ENCODE measurements around the gene OR52N4. TPM values are rescaled to one million over a fixed set of nuclear protein-coding genes. Genes with fewer than 3 reads are reported as not detected.
"Not testable (repeated sequence)": the region's sequence is repeated elsewhere in the genome, so short reads cannot be mapped to it uniquely, and the experiment has no call there.

OR52N4 gene
- total RNA-seq = not detected in 2 replicates

DNA sequence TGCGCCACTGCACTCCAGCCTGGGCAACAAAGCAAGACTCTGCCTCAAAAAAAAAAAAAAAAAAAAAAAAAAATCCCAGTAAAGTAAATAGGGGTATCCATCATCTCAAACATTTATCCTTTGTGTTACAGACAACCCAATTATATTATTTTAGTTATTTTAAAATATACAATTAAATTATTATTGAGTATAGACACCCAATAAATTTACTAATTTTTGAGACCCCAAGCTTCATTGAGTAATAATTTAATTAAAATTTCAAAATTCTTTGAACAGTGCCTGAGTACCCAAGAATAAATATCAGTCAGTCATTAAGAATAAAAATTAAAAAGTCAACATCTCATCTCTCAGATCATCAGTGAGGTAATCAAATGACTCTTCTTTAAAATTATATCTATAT is at the start of gene OR52N4:
Gene OR52N4 (plus strand): TSS at position 301 of the 400 bp plus-strand sequence. CDS start 498 bp downstream, outside the sequence.
- H3K4me3 Mint-ChIP-seq (ENCODE audit: low read depth) = no peak within 1 kb of the TSS
- no peak for DNase-seq (ENCODE audit: low spot score)
- intact Hi-C loops (cut with micrococcal nuclease) = no loop called here
- H3K27ac Mint-ChIP-seq = no peak within 1 kb of the TSS
- H3K36me3 Mint-ChIP-seq (ENCODE audit: low read depth) = no peaks in the 10 kb centered on the region
- H3K9me3 Mint-ChIP-seq = no peaks in the 10 kb centered on the region
- H3K4me1 Mint-ChIP-seq (ENCODE audit: low read depth) = no peaks in the 10 kb centered on the region
- peaks cover 2% of the 10 kb centered on the region for H3K27me3 Mint-ChIP-seq (ENCODE audit: low read depth)

DNA sequence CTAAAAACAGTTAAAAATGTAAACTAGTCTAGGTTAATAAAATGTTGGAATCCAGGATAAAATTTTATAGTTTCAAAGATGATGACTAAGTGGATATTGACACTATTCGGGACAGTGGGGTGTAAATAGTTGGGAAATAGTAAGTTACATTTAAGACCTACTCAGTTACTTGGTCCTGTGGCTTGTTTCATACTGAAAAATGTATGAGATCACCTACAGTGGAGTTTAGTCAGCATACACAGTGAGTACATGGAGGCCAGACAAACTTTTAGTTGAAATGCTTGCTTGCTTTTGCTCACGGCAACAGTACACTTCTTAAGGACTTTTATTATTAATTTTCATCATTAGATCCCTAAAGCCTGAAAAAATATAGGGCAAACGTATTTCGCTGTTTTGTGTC is 48.4 kb upstream of the OR52N4 start:
- Mint-ChIP-seq H3K27ac (no peak overlapping the region), H3K9me3 (no peaks in the 10 kb centered on the region), H3K27me3 (ENCODE audit: low read depth) (no peaks in the 10 kb centered on the region), H3K36me3 (ENCODE audit: low read depth) (peaks cover 77% of the 10 kb centered on the region), H3K4me3 (ENCODE audit: low read depth) (no peak overlapping the region), H3K4me1 (ENCODE audit: low read depth) (peaks cover 21% of the 10 kb centered on the region)
- intact Hi-C loops (cut with micrococcal nuclease) = no loop called here
- DNase-seq (ENCODE audit: low spot score) = no peak

DNA sequence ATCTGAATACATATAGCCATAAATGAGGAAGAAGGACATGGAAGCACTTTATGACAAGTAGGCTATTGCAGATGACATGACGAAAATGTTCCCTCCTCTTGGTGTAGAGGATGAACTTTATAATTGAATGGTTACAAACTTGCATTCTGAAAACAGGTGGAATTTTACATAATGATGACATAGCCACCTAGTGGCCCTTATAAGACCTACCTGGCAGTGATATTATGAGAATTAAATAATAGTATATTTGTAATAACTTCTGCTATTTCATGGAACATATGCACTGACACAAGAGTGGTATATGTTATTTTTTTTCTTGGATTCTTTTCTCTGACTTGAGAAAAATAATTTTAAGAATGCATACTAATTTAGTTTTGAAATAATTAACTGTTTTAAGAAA is 41.5 kb upstream of the OR52N4 start:
- Mint-ChIP-seq H3K9me3 (peaks cover 4% of the 10 kb centered on the region), H3K4me3 (ENCODE audit: low read depth) (no peak overlapping the region), H3K4me1 (ENCODE audit: low read depth) (peaks cover 1% of the 10 kb centered on the region), H3K36me3 (ENCODE audit: low read depth) (peaks cover 29% of the 10 kb centered on the region), H3K27me3 (ENCODE audit: low read depth) (no peaks in the 10 kb centered on the region), H3K27ac (no peak overlapping the region)
- no peak for DNase-seq (ENCODE audit: low spot score)
- intact Hi-C loops (cut with micrococcal nuclease) = no loop called here

DNA sequence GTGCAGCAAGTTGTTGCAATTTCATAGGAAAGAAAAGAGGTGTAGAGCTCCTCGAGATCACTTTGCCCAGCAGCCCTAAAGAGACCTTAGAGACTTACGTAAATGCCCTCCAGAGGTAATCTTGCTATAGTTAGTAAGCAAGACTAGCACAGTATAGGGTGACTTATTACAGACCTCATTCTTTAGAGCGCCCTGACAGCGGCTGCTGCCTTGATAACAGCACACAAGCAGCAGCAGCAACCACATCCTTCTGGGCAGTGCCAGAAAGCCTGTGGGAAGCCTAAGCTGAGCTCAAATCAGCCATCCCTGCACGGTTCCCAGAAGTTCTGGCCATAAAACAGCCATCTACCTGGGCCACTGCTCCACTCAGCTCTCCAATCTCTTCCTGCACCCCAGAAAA is 40.3 kb upstream of the OR52N4 start:
- peaks cover 21% of the 10 kb centered on the region for H3K36me3 Mint-ChIP-seq (ENCODE audit: low read depth)
- H3K9me3 Mint-ChIP-seq = peaks cover 4% of the 10 kb centered on the region
- DNase-seq (ENCODE audit: low spot score) = no peak
- no peak overlapping the region for H3K4me3 Mint-ChIP-seq (ENCODE audit: low read depth)
- H3K4me1 Mint-ChIP-seq (ENCODE audit: low read depth) = peaks cover 1% of the 10 kb centered on the region
- intact Hi-C loops (cut with micrococcal nuclease) = no loop called here
- no peaks in the 10 kb centered on the region for H3K27me3 Mint-ChIP-seq (ENCODE audit: low read depth)
- H3K27ac Mint-ChIP-seq = no peak overlapping the region

DNA sequence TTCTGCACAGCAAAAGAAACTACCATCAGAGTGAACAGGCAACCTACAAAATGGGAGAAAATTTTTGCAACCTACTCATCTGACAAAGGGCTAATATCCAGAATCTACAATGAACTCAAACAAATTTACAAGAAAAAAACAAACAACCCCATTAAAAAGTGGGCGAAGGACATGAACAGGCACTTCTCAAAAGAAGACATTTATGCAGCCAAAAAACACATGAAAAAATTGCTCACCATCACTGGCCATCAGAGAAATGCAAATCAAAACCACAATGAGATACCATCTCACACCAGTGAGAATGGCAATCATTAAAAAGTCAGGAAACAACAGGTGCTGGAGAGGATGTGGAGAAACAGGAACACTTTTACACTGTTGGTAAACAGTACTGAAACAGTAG is 37.5 kb upstream of the OR52N4 start:
- H3K27me3 Mint-ChIP-seq (ENCODE audit: low read depth); H3K36me3 Mint-ChIP-seq (ENCODE audit: low read depth); H3K4me3 Mint-ChIP-seq (ENCODE audit: low read depth); DNase-seq (ENCODE audit: low spot score); H3K9me3 Mint-ChIP-seq; intact Hi-C loops (cut with micrococcal nuclease); H3K4me1 Mint-ChIP-seq (ENCODE audit: low read depth); H3K27ac Mint-ChIP-seq: not testable (repeated sequence)

DNA sequence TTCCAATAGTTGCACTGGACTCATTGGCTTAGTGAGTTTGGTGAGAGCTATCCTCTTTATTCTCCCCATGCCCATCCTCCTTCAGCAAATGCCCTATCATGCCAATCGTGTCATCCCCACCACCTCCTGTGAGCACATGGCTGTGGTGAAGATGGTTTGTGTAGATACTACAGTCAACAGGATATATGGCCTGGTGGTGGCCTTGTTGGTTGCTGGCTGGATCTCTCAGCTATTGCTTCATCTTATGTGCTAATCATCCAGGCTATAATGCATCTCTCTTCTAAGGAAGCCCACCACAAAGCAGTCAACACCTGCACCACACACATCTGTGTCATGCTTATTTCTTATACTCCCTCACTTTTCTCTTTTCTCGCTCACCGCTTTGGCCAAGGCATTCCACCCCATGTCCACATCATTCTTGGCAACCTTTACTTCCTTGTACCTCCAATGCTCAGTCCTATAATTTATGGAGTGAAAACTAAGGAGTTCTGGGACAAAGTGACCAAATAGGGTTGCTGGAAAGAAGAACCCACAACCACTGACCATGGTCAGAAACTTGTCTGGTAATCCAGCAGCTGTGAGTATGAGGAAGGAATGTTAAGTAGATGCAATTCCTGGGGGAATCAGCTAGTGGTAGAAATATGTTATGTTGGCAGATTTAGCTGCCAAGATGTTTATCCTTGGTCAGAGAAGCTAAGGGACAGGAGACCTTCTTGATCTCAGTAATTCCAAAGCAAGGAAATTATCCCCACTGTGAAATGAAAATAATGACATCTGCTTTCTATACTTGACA is 34.1 kb upstream of the OR52N4 start:
- Mint-ChIP-seq H3K27me3 (ENCODE audit: low read depth) (peaks cover 2% of the 10 kb centered on the region), H3K27ac (no peak overlapping the region), H3K9me3 (peaks cover 4% of the 10 kb centered on the region), H3K4me3 (ENCODE audit: low read depth) (no peak overlapping the region), H3K4me1 (ENCODE audit: low read depth) (peaks cover 1% of the 10 kb centered on the region), H3K36me3 (ENCODE audit: low read depth) (peaks cover under 1% of the 10 kb centered on the region)
- DNase-seq (ENCODE audit: low spot score) = no peak
- intact Hi-C loops (cut with micrococcal nuclease) = no loop called here

DNA sequence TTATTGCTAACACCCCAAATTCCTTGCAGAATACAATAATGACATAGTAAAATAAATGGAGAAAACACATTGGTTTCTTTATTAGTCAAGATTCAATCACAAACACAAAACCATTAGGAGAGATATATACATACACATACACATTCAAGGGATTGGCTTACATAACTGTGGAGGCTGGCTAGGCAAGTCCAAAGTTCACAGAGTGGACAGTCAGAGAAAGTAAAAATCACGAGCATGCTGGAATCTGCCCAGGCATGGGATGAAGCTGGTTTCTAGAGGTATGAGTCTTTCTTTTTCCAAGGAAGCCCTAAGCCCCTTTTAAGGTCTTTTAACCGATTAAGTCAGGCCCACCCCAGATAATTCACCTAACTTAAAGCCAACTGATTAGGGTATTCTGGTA is 31.4 kb upstream of the OR52N4 start:
- Mint-ChIP-seq H3K4me3 (ENCODE audit: low read depth) (no peak overlapping the region), H3K27me3 (ENCODE audit: low read depth) (peaks cover 2% of the 10 kb centered on the region), H3K27ac (no peak overlapping the region), H3K36me3 (ENCODE audit: low read depth) (no peaks in the 10 kb centered on the region), H3K9me3 (no peaks in the 10 kb centered on the region), H3K4me1 (ENCODE audit: low read depth) (no peaks in the 10 kb centered on the region)
- intact Hi-C loops (cut with micrococcal nuclease) = no loop called here
- no peak for DNase-seq (ENCODE audit: low spot score)

DNA sequence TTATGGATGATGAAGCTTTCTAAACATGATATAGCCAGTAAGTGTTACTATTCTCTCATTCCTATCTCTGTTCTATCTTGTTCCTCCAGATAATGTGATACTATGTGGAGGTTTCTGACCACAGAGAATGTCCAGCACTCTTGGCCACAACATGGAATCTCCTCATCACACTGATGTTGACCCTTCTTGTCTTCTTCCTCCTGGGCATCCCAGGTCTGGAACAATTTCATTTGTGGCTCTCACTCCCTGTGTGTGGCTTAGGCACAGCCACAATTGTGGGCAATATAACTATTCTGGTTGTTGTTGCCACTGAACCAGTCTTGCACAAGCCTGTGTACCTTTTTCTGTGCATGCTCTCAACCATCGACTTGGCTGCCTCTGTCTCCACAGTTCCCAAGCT is 27.7 kb upstream of the OR52N4 start:
- Mint-ChIP-seq H3K4me1 (ENCODE audit: low read depth) (no peaks in the 10 kb centered on the region), H3K27ac (no peak overlapping the region), H3K9me3 (no peaks in the 10 kb centered on the region), H3K36me3 (ENCODE audit: low read depth) (no peaks in the 10 kb centered on the region), H3K4me3 (ENCODE audit: low read depth) (no peak overlapping the region), H3K27me3 (ENCODE audit: low read depth) (peaks cover 4% of the 10 kb centered on the region)
- no peak for DNase-seq (ENCODE audit: low spot score)
- intact Hi-C loops (cut with micrococcal nuclease) = no loop called here

DNA sequence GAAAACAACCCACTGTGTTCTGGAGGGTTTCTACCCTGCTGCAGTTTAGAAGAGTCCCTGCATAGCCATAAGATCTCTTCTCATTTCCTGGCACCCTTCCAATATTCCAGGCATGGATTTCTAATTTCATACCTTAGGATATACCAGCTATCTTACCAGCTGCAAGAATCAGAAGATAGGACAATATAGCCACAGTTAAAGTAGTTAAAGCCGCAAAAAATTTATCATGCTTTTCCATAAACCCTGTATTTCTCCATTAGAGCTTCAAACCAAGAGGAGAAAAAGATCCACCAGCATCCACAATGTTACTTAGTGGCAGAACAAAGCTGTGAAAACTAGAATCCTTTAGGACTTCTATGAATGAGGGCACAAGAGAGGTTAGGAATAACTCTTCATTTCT is 26.4 kb upstream of the OR52N4 start:
- Mint-ChIP-seq H3K36me3 (ENCODE audit: low read depth) (no peaks in the 10 kb centered on the region), H3K27me3 (ENCODE audit: low read depth) (peaks cover 4% of the 10 kb centered on the region), H3K27ac (no peak overlapping the region), H3K4me1 (ENCODE audit: low read depth) (no peaks in the 10 kb centered on the region), H3K9me3 (no peaks in the 10 kb centered on the region), H3K4me3 (ENCODE audit: low read depth) (no peak overlapping the region)
- intact Hi-C loops (cut with micrococcal nuclease) = no loop called here
- no peak for DNase-seq (ENCODE audit: low spot score)

DNA sequence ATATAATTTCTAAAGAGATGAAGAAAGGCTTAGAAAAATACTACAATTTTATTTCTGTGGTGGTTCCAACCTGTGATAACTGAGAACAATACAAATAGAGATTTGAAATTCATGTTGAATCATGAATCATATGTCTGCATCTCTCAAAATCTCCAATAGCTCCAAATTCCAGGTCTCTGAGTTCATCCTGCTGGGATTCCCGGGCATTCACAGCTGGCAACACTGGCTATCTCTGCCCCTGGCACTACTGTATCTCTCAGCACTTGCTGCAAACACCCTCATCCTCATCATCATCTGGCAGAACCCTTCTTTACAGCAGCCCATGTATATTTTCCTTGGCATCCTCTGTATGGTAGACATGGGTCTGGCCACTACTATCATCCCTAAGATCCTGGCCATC is 17.6 kb upstream of the OR52N4 start, which contains the start of gene OR56B1:
Gene OR56B1 (plus strand): TSS at position 53 of the 400 bp plus-strand sequence. CDS start 69 bp downstream, at position 122.
- Mint-ChIP-seq H3K4me3 (ENCODE audit: low read depth) (no peak within 1 kb of the TSS), H3K27me3 (ENCODE audit: low read depth) (no peaks in the 10 kb centered on the region), H3K27ac (no peak within 1 kb of the TSS), H3K4me1 (ENCODE audit: low read depth) (peaks cover 2% of the 10 kb centered on the region), H3K36me3 (ENCODE audit: low read depth) (no peaks in the 10 kb centered on the region), H3K9me3 (peaks cover 6% of the 10 kb centered on the region)
- DNase-seq (ENCODE audit: low spot score) = no peak
- intact Hi-C loops (cut with micrococcal nuclease) = no loop called here

DNA sequence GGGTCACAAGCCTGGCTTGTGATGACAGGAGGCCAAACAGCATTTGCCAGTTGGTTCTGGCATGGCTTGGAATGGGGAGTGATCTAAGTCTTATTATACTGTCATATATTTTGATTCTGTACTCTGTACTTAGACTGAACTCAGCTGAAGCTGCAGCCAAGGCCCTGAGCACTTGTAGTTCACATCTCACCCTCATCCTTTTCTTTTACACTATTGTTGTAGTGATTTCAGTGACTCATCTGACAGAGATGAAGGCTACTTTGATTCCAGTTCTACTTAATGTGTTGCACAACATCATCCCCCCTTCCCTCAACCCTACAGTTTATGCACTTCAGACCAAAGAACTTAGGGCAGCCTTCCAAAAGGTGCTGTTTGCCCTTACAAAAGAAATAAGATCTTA is 17.0 kb upstream of the OR52N4 start:
- Mint-ChIP-seq H3K4me3 (ENCODE audit: low read depth) (no peak overlapping the region), H3K27me3 (ENCODE audit: low read depth) (peaks cover 3% of the 10 kb centered on the region), H3K9me3 (peaks cover 13% of the 10 kb centered on the region), H3K27ac (no peak overlapping the region), H3K4me1 (ENCODE audit: low read depth) (peaks cover 2% of the 10 kb centered on the region), H3K36me3 (ENCODE audit: low read depth) (no peaks in the 10 kb centered on the region)
- DNase-seq (ENCODE audit: low spot score) = no peak
- intact Hi-C loops (cut with micrococcal nuclease) = no loop called here

DNA sequence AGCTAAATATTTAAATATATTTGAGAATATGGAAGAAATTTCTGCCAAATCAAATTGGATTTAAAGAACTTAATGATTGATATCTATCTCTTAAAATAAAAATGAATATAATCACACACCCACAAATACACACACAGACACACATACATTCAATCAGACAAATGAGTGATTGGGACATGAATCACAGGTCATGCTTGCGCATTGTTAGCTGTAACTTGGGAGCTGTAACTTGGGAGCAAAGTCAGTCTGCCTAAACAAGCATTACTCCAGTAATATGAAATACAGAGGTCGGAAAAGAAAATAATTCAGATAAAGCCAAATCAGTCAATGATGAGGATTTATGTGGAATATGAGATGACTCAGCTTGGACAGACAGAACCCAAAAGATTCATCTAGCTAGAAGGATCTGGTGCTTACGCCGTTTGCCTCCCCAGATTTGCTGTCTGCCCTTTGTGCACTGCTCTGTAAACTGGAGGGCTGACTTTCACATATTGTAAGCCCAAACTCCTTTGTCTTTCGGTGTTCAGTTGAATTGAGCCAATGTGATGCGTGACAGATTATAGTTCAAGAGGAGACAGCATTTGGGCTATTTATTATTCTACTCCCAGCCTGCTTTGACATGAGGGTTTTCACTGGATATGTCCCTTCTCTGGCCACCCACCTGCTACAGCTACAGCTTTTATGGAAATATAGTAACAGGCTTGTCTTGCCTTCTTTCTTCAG is 16.2 kb upstream of the OR52N4 start:
- Mint-ChIP-seq H3K4me3 (ENCODE audit: low read depth) (no peak overlapping the region), H3K9me3 (peaks cover 13% of the 10 kb centered on the region), H3K27ac (no peak overlapping the region), H3K27me3 (ENCODE audit: low read depth) (peaks cover 4% of the 10 kb centered on the region), H3K4me1 (ENCODE audit: low read depth) (peaks cover 2% of the 10 kb centered on the region), H3K36me3 (ENCODE audit: low read depth) (no peaks in the 10 kb centered on the region)
- no peak for DNase-seq (ENCODE audit: low spot score)
- intact Hi-C loops (cut with micrococcal nuclease) = no loop called here

DNA sequence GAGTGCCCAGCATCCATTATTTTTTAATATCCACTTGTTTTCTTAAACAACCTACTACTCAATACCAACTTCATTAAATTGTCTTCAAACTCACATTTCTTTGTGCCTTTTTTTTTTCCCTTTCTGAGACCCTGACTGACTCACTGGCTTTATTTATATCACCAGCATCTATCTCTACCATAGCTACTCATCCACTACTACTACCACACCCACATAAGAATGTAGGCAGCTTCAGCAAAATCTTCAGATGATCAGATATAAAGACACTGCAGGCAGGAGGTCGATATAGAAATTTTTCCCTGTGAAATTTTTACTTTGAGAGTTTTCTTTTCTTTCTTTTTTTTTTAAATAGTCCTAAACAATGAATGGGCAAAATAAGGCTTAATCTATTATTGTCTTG is 15.6 kb upstream of the OR52N4 start:
- H3K36me3 Mint-ChIP-seq (ENCODE audit: low read depth) = no peaks in the 10 kb centered on the region
- peaks cover 13% of the 10 kb centered on the region for H3K9me3 Mint-ChIP-seq
- H3K27ac Mint-ChIP-seq = no peak overlapping the region
- H3K27me3 Mint-ChIP-seq (ENCODE audit: low read depth) = peaks cover 4% of the 10 kb centered on the region
- DNase-seq (ENCODE audit: low spot score) = no peak
- intact Hi-C loops (cut with micrococcal nuclease) = no loop called here
- peaks cover 2% of the 10 kb centered on the region for H3K4me1 Mint-ChIP-seq (ENCODE audit: low read depth)
- no peak overlapping the region for H3K4me3 Mint-ChIP-seq (ENCODE audit: low read depth)
